Neural progenitor cell (in vitro differentiated cells): Measurements from ENCODE around the gene CCDC6.

ENCODE experiments used
- EZH2 ChIP-seq: fragments of 200-600 bp; sonication (generic); IDR thresholded peaks from 2 replicates; pipeline ENCODE4 v1.6.1; 2017; ENCODE audit warnings: antibody characterized with exemption, mild to moderate bottlenecking, moderate library complexity
- TF ChIP-seq, protein P1 (sequence below): fragments of 200-600 bp; sonication (generic); IDR thresholded peaks from 2 replicates; pipeline ENCODE4 v1.5.1; 2017; ENCODE audit warnings: antibody characterized with exemption, mild to moderate bottlenecking

DNA sequence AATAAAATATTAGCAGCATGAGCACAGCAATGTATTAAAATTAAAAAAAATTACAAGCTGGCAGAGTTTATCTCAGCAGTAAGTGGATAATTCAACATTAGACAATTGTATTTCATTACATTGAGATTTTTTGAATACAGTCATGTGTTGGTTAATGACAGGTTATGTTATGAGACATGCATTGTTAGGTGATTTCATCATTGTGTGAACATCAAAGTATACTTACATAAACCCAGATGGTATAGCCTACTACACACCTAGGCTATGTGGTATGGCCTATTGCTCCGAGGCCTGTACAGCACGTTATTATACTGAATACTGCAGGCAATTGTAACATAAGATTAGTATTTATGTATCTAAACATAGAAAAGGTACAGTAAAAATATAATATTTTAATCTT is 29.7 kb downstream of the CCDC6 start:
- TF ChIP-seq, protein P1, sequence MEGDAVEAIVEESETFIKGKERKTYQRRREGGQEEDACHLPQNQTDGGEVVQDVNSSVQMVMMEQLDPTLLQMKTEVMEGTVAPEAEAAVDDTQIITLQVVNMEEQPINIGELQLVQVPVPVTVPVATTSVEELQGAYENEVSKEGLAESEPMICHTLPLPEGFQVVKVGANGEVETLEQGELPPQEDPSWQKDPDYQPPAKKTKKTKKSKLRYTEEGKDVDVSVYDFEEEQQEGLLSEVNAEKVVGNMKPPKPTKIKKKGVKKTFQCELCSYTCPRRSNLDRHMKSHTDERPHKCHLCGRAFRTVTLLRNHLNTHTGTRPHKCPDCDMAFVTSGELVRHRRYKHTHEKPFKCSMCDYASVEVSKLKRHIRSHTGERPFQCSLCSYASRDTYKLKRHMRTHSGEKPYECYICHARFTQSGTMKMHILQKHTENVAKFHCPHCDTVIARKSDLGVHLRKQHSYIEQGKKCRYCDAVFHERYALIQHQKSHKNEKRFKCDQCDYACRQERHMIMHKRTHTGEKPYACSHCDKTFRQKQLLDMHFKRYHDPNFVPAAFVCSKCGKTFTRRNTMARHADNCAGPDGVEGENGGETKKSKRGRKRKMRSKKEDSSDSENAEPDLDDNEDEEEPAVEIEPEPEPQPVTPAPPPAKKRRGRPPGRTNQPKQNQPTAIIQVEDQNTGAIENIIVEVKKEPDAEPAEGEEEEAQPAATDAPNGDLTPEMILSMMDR, result no peak
- TF ChIP-seq EZH2, result no peak
